H4 (cell line): ENCODE data around the gene TESK2. TPM values are rescaled to one million over a fixed set of nuclear protein-coding genes. Genes with fewer than 3 reads are reported as not detected.

ENCODE experiments used
- DNase-seq: peaks from one replicate; pipeline ENCODE4 v3.0.0-alpha.2; 2015; ENCODE audit warnings: low spot score
- total RNA-seq: library from RNA; depleted of rRNA; stranded (reverse); fragments of >200 nt; shearing (Covaris generic); gene quantifications from 2 replicates; pipeline ENCODE4 v1.2.3, GENCODE V29; 2014

The TESK2 gene
- total RNA-seq, 1 experiment from 2014 or later = 2.7 TPM

DNA sequence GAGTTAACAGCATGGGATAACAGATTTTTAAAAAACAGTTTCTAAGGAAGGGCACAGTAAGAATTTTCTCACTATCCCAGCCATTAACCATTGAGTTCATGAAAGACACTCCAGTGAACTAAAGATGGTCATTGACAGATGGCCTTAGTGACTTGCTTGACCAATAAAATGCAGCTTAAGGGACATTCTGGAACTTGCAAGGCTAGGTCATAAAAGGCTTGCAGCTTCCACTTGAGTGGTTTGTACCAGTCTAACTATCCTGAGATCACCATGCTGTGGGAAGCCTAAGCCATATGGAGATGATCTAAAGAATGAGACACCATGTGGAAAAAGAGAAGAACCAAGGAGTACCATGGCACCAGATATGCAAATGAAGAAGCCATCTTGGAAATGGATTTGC, 112.8 kb downstream of the TESK2 start:
- DNase-seq = no peak

DNA sequence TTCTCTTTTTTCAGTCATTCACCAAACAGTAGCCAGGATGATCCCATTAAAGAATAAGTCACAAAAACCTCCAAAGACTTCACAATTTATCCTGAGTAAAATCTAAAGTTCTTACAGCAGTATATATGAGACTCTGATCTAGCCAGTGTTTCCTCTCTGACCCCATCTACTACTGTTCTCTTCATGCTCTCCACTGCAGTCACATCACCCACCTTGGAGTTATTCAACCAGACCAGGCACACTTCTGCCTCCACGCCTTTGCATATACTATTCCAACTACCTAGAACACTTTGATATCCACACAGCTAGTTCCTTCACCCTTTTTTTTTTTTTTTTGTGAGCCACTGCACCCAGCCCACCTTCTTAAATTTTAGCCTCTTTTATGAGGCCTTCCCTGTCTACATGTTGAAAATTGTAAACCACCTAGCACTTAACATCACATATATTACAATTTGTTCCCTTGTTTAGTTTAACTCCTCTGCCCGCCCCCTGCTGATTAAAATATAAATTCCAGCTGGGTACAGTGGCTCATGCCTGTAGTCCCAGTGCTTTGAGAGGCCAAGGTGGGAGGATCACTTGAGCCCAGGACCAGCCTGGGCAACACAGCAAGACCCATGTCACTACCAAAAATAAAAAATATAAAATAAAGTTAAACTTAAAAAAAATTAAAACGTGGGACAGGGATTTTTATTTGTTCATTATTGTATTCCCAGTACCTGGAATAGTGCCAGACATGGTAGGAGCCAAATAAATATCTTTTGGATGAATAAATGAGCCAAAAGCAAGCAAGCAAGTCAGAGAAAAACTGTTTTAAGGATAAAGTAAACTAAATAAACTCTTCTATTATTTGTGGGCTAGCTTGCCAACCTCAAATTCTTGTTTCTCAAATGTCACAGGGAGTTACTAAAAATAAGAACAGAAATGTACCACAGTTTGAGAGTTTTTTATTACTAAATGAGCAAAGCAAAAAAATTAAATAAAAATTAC, 115.6 kb downstream of the TESK2 start:
- peak; percentile 24 for DNase-seq

GRCh38 chr1:45373573-45373972, 117.4 kb downstream of the TESK2 start:
- no peak for DNase-seq

- DNase-seq = no peak
Measured at GRCh38 chr1:45370575-45370974, 120.4 kb downstream of the TESK2 start.

GRCh38 chr1:45365051-45365450, 125.9 kb downstream of the TESK2 start:
- DNase-seq = no peak

DNA sequence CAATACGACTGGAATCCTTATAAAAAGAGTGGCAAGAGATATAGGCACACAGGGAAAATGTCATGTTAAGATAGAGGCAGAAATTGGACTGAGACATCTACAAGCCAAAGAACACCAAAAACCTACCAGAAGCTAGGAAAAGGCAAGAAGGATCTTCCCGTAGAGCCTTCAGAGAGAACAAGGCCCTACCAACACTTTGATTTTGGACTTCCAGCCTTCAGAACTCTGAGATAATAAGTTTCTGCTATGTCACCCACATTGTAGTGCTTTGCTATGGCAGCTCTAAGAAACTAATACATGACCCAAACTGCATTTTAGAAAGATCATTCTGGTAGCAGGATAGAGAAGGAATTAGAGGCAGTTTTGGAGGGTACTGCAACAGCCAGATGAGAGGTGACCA, 126.7 kb downstream of the TESK2 start:
- DNase-seq = no peak

- DNase-seq = peak; percentile 74
Measured at GRCh38 chr1:45360981-45361380, 130.0 kb downstream of the TESK2 start.

GRCh38 chr1:45359882-45360513, 131.0 kb downstream of the TESK2 start:
- DNase-seq = peak; percentile 52

DNA sequence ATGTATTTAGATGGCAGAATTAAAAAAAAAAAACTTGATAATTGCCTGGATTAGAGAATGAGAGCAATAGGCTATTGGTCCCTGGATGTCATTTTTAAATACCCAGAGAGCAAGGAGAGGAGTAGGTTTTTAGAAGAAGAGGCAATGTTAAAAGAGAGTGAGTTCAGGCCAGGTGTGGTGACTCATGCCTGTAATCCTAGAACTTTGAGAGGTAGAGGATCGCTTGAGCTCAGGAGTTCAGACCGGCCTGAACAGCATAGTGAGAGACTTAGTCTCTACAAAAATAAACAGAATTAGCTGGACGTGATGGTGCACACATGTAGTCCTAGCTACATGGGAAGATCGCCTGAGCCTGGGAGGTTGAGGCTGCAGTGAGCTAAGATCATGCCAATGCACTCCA, 134.8 kb downstream of the TESK2 start:
- no peak for DNase-seq

- no peak for DNase-seq
Measured at GRCh38 chr1:45355683-45356082, 135.3 kb downstream of the TESK2 start.

GRCh38 chr1:45354838-45355237, 136.1 kb downstream of the TESK2 start:
- DNase-seq = no peak

GRCh38 chr1:45353685-45354084, 137.3 kb downstream of the TESK2 start:
- no peak for DNase-seq

DNA sequence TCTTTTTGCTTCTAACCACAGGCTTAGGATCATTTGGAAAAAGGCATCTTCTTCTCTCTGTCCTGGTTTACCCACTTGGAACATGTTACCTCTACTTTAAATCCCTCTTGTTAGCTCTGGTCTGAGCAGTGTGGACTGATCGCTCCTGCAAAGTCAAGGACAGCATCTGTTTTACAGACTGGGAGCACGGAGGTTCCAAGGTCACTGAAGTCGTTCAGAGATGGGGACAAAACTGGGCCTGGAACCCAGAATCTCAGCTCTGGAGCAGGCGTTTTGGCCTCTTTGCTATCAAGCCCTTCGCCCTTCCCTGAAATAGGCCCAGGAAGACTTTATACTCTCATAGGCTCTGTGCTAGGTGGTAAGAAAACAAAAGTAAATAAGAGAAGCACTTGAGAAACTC, 139.5 kb downstream of the TESK2 start:
- no peak for DNase-seq

- DNase-seq = no peak
Measured at GRCh38 chr1:45348966-45349677, 141.8 kb downstream of the TESK2 start.

- DNase-seq = no peak
Measured at GRCh38 chr1:45348609-45348965, 142.4 kb downstream of the TESK2 start.

DNA sequence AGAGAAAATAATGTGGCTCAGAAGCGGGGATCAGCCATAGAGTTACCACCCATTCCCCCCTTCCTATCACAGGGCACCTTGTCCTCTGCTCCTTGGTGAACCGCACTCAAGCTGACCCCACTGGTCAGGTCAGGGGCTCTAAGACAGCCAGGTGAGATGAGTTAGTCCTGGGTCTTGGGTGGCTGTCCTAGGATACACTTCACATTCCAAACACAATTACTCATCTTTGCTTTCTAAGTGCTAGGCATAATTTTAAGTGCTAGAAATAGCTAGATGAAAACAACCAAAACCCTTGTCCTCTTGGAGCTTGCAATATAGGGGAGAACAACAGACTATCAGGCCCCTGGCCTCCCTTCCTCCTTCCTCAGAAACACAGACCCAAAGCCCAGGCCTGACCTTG, 142.9 kb downstream of the TESK2 start:
- DNase-seq = no peak

- DNase-seq = no peak
Measured at GRCh38 chr1:45346473-45346872, 144.5 kb downstream of the TESK2 start.

GRCh38 chr1:45345014-45345413, 145.9 kb downstream of the TESK2 start:
- no peak for DNase-seq

- DNase-seq = no peak
Measured at GRCh38 chr1:45344499-45344898, 146.5 kb downstream of the TESK2 start.

DNA sequence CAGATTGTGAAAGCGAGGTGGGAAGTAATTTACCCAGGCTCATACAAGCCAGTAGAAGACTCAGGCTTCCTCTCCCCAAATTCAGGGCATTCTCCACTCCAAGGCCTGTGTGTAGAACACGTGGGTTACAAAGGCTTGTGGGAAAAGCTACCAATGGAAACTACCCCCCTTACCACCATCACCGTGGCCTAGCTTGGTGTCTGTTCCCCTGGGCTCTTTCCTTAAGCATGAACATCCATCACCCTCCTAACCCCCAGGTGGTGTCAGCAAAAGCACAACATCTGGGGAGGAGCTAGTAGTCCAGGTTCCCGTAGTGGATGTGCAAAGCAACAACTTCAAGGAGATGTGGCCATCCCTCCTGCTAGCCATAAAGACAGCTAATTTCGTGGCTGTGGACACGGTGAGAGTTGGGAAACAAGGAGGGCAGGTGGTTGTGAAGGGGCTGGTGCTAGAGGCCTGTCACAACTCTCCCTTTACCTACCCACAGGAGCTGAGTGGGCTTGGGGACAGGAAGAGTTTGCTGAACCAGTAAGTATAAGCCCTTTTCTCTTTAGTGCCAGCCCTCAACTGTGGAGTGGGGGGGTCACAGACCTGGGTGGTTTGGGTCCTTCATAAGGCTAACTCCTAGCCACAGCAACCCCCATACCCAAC, 150.0 kb downstream of the TESK2 start:
- no peak for DNase-seq

DNA sequence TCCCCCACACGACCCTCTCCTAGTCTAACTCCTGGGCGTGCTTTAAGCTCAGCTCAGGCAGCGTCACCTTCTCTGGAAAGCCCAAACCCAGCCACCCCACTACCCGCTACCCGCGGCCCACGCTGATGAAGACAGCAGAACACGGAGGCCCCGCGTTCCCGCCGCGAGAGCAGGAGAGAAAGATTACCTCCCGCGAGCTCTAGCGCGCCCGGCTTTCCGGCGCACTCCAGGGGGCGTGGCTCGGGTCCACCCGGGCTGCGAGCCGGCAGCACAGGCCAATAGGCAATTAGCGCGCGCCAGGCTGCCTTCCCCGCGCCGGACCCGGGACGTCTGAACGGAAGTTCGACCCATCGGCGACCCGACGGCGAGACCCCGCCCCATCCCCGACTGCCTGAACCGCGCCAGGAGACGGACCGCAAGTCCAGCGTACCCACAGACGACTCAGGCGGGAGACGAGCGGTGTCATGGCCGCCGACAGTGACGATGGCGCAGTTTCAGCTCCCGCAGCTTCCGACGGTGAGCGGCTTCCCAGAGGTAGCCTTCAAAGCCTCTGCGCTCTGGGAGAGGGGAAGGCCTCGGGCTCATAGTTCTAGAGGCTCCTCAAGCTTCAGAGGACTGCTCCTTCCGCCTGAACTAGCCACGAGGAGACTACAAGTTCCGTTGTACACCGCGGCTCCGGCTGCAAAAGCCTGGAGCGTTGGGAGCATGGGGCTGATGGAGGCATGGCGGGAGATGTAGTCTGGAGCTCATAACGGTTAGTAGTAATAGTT, 151.0 kb downstream of the TESK2 start, which contains the start of the genes MUTYH and TOE1:
MUTYH (minus strand) TSS at position 652 of the 770 bp plus-strand sequence. CDS start 5,935 bp downstream, outside the sequence.
TOE1 (plus strand) TSS at position 382 of the 770 bp plus-strand sequence; CDS start at position 465, 83 bp downstream.
- DNase-seq = peak; percentile 96
